Mammary epithelial cell (primary cell): Measurements from ENCODE around the gene PLA2G4D.

Experiments used
- EZH2 ChIP-seq: IDR thresholded peaks from 2 replicates; pipeline ENCODE4 v1.6.1; 2012; ENCODE audit warnings: low read length, inconsistent platforms, borderline replicate concordance
- TF ChIP-seq, protein P1 (sequence below), 2 donors: IDR thresholded peaks in 1 of 2; conservative IDR thresholded peaks in 1 of 2; 2 replicates each; pipeline ENCODE4 v1.5.1; 2011 to 2012; ENCODE audit warnings: inconsistent platforms in 2 of 2, low read length in 2 of 2, mild to moderate bottlenecking in 2 of 2, control low read depth in 1 of 2, low read depth in 1 of 2; ENCODE audit not compliant: insufficient read depth in 1 of 2; ENCODE audit errors: extremely low read depth in 1 of 2

DNA sequence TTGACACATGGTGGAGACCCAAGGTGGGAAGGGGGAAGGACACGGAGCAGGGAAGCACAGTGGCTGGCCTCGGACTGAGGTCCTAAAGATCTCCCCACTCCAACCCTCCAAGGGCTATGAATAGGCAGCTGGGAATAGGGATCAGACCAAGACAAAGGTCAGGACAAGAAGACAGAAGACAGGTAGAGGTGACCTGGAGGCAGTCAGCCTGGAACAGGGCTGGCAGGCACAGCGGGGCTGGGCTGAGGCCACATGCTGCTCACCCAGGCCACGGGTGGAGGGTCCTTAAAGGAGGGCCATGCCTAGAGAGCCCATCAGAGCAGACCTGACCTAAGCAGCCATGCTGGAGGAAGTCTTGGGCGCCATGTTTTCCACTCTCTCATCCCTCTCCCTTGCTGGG, 2.7 kb upstream of the PLA2G4D start:
- TF ChIP-seq, protein P1, sequence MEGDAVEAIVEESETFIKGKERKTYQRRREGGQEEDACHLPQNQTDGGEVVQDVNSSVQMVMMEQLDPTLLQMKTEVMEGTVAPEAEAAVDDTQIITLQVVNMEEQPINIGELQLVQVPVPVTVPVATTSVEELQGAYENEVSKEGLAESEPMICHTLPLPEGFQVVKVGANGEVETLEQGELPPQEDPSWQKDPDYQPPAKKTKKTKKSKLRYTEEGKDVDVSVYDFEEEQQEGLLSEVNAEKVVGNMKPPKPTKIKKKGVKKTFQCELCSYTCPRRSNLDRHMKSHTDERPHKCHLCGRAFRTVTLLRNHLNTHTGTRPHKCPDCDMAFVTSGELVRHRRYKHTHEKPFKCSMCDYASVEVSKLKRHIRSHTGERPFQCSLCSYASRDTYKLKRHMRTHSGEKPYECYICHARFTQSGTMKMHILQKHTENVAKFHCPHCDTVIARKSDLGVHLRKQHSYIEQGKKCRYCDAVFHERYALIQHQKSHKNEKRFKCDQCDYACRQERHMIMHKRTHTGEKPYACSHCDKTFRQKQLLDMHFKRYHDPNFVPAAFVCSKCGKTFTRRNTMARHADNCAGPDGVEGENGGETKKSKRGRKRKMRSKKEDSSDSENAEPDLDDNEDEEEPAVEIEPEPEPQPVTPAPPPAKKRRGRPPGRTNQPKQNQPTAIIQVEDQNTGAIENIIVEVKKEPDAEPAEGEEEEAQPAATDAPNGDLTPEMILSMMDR (conservative IDR thresholded peaks at IDR 0.05 in 1 of 2, IDR thresholded peaks at IDR 0.05 in 1 of 2; ENCODE audit: extremely low read depth in 1 of 2, insufficient read depth in 1 of 2, low read depth in 1 of 2, low read length in 2 of 2): no peak
- no peak for TF ChIP-seq EZH2
